Measurements from ENCODE around the gene RPGRIP1.
"Not testable (repeated sequence)": the region's sequence is repeated elsewhere in the genome, so short reads cannot be mapped to it uniquely, and the experiment has no call there.

Gene RPGRIP1

DNA sequence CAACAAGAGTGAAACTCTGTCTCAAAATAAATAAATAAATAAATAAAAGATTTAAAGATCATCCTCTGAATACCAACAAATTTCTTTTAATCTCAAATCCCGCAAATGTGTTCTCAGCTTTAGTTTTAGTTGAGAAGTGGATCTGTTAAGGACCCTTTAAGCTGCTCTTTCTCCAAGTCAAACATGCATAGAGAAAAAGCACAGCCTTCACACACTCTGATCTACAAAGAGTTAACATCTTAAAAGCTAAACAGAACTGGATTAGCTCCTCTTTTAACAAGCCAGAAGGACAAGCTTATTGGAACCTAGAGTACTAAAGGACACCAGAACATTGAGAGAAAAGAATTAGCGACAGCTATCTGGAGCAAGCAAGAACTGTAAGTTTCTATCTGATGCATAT is at the start of gene RPGRIP1:
RPGRIP1 (plus strand) TSS at position 301 of the 400 bp plus-strand sequence. CDS start 7,894 bp downstream, outside the sequence.
- DNase-seq, result no peak

DNA sequence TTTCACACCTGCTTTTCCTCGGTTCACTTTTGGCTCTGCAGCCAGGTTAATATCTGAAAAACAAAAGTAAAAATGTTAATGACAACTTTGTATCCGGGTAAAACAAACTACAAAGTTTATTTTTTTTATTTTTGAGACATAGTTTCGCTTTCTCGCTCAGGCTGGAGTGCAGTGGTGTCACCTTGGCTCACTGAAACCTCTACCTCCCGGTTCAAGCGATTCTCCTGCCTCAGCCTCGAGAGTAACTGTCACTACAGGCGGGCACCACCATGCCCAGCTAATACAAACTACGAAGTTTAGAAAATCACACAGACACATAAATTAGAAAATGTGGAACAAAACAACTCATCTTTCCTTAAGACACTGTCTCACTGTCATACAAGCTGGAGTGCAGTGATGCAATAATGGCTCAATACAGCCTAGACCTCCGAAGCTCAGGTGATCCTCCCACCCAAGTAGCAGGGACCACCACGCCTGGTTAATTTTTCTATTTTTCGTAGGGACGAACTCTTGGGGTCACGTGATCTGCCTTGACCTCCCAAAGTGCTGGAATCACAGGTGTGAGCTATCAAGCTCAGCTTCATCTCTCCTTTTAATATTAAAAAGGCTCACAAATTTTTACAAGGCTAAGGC is 48.7 kb upstream of the RPGRIP1 start:
- DNase-seq, result no peak

DNA sequence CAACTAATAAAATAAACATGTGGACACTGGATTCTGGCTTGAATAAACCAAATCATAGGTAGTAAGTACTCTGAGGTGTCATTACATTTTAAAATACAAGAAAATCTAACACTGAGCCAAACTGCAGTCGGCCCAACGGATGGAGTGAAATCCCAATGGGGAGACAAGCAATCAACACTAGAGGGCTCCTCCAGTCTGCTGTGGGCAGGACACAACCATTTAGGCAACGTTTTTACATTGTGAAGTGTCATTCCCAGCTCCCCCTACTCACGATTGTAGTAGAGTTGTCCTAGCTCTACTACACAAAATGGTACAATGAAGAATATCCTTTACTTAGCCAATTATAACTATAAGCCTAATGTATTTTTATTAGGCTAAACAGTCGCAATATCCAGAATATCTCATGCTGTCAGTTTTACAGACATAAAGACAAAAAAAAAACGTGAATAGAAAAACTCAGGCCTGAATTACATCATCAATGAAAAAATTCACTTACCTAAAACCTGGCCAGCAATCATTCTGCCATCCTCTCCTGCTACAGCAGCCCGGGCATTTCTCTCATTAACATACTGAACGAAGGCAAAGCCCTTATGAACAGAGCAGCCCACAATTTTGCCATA is 46.3 kb upstream of the RPGRIP1 start:
- DNase-seq, result no peak

DNA sequence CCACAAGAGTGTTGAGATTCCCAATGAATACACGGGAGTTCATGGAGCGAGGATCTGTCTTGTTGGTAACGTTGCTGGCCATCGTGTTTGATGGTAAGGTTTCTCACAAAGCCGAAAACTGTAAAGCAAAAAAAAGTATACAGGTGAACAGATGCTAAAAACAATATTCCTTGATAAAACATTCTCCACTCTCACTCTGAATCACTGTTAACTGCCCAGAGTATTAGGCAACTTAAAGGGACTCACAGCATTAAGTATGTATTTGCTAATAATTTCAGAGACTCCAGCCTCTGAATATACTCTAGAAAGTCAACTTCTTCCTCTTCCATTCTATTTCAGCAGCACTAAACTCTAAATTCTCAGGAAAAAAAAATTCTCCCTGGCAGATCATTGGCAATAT is 45.8 kb upstream of the RPGRIP1 start:
- no peak for DNase-seq

DNA sequence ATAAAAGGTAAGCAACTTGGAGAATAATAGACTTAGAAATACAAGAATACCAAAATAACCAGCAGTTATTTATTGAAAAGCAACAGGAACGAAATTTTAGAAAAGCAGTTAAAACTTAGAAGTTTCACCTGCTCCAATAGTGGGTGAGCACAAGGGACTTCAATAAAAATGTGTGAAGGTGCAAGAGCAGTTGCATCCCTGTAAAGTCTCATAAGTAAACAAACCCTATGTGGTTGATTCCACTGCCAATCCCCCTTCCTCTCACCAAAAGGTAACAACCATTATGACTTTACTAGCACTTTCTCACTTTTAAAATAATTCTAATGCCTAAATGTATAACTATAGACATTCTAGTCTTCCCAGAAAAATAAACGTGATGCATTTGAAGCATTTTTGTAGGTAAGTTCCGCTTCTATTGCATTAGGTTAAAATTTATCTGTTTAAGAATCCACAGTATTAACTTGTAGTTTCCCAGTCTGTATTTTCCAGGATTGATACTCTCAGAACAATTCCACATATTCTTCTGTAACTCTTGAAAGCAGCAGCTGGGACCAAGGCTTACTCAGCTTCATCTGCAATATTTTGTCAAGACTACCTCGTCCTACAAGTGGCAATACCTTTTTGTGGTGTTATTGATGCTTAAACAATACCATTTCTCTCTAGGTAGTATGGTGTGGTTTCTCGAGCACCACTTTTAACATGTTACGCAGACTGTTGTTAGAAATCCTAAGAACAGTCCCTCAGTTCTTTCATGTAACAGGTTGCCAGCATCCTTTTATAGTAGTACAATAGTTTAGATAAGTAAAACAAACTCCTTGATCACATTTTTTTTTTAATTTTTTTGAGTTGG is 42.7 kb upstream of the RPGRIP1 start:
- DNase-seq, result no peak

DNA sequence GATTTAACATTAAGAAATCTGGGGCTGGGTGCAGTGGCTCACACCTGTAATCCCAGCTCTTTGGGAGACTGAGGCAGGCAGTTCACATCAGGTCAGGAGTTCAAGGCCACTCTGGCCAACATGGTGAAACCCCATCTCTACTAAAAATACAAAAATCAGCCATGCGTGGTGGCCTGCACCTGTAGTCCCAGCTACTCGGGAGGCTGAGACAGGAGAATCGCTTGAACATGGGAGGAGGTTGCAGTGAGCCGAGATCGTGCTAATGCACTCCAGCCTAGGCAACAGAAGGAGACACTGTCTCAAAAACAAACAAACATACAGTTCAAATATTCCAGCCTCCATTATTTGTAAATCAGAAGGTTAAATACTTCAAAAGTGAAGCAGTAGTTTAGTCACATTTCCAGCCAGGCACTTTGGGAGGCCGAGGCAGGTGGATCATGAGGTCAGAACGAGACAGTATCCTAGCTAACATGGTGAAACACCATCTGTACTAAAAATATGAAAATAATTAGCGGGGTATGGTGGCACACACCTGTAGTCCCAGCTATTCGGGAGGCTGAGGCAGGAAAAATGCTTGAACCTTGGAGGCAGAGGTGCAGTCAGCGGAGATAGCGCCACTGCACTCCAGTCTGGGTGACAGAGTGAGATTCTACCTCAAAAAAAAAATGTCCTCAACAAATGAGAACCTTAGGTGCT is 40.9 kb upstream of the RPGRIP1 start:
- no peak for DNase-seq

DNA sequence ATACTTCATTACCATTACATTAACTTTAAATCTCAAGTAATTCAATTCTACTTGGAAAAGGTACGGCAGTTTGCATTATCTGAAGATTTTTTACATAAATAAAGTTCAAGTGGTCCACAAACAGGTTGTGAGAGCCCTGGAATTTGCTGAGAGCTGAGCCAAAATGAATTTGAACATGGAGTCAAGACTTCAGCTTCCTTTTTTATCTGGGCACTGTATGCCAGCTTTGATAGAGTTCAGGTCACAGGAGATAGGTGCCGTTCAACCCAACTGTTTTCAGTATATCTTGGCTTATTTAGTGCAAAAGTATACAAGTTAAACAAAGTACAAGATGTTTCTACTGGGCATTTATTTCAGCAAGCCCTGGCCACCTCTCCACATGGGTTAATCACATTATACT is 39.5 kb upstream of the RPGRIP1 start:
- no peak for DNase-seq

DNA sequence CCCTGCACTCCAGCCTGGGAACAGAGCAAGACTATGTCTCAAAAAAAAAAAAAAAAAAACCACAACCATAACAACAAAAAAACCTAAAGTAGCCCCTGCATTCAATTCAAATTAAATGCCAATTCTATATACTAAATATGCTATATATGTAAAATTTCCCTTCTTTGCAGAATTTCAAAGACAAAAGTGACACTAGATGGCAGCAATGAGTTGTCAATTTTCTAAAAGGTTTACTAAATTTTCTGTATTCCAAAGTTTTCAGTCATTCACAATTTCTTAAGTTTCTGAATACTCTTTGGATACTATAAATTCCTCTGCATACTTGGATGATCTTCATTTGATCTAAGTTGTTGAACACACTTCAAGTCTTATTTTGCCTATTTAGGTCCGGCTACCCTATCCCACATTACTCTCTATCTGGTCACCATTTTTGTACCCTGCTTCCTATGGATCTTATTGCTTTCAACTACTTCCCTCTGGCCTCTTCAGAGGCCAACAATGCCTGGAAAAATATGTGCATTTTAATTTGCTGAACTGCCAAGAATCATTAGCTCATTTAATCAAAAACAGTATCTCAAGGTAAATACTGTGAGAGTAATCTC is 38.6 kb upstream of the RPGRIP1 start:
- DNase-seq, result no peak

DNA sequence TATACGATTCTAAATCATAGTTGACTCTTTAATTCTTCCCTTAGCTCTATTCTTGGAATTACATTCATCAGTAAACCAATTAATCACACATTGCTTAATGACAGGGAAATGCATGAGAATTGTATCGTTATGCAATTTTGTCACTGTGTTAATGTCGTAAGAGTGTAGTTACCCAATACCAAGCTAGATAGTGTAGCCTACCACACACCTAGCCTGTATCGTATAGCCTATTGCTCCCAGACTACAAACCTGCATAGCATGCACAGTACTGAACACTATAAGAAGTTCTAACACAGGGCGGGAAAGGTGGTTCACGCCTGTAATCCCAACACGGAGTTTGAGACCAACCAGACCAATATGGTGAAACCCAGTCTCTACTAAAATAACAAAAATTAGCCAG is 35.3 kb upstream of the RPGRIP1 start:
- no peak for DNase-seq

DNA sequence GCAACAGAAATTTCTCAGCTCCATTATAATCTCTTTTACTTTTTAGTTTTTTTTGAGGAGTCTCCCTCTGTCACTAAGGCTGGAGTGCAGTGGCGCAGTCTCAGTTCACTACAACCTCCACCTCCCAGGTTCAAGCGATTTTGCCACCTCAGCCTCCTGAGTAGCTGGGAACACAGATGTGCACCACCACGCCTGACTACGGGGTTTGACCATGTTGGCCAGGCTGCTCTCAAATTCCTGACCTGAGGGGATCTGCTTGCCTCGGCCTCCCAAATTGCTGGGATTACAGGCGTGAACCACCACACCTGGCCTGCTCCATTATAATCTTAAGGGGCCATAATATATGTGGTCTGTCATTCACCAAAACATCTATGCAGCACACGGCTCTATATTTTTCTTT is 34.1 kb upstream of the RPGRIP1 start:
- no peak for DNase-seq

DNA sequence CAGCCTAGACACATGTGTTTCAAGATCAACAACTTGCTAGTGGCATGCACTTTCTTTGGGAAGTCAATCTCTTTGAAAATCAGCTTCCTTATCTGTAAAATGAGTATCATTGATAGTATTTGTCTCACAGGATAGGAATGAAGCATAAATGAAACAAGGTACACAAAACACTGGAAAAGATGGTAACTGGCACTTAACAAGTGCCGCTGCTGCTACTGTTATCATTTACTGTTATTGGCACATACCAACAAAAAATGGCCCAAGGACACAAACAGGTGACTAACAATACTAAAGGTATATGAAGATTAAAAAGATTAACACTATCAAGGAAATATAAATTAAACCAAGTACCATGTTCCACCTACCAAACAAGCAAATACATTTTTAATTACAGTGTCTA is 31.5 kb upstream of the RPGRIP1 start:
- DNase-seq, result no peak

DNA sequence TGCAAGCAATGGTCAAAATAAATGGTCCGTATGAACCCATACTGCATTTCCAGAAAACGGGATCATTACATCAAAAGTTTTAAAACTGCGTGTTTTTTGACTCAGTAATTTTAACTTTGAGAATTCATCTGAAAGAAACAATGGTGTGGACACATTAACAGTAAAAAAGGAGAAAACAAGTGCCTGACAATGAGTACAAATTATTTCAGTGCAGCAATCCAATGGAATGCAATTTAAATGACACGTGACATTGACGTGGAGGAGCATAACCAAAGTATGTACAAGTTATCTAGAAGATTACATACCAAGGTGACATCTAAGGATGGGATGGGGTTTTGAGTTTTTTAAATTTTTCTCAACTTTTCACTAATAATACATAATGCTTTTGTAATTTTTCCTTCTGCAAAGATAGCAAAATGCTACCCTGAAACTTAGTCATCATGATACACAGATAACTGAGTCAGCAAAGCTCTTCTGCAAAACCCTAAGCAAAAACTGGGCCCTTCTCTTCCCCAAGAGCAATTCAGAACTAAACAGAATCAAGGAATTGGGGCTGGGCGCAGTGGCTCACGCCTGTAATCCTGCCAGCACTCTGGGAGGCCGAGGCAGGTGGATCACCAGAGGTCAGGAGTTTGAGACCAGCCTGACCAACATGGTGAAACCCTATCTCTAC is 31.0 kb upstream of the RPGRIP1 start:
- no peak for DNase-seq

DNA sequence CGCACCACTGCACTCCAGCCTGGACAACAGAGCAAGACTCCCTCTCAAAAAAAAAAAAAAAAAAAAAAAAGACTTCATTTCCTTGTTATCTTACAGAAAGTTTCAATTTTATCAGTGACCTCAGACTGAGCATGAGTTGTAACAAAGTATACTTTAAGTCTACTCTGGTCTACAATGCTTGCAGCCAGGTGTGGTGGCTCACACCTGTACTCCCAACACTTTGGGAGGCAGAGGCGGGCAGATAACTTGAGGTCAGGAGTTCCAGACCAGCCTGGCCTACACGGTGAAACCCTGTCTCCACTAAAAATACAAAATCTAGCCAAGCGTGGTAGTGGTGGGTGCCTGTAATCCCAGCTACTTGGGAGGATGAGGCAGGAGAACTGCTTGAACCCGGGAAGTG is 28.7 kb upstream of the RPGRIP1 start:
- no peak for DNase-seq

DNA sequence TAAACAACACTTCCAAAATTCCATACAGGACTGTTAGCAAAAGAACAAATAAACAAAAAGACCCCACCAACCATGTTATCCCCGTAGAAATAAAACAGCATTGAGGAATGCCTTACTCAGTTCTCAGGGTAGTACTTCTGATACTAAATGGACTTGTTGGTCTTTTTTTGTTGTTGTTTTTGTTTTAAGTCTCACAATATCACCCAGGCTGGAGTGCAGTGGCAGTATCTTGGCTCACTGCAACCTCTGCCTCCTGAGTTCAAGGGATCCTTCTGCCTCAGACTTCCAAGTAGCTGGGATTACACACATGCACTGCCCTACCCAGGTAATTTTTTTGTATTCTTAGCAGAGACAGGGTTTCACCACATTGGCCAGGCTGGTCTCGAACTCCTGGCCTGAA is 27.7 kb upstream of the RPGRIP1 start:
- no peak for DNase-seq

DNA sequence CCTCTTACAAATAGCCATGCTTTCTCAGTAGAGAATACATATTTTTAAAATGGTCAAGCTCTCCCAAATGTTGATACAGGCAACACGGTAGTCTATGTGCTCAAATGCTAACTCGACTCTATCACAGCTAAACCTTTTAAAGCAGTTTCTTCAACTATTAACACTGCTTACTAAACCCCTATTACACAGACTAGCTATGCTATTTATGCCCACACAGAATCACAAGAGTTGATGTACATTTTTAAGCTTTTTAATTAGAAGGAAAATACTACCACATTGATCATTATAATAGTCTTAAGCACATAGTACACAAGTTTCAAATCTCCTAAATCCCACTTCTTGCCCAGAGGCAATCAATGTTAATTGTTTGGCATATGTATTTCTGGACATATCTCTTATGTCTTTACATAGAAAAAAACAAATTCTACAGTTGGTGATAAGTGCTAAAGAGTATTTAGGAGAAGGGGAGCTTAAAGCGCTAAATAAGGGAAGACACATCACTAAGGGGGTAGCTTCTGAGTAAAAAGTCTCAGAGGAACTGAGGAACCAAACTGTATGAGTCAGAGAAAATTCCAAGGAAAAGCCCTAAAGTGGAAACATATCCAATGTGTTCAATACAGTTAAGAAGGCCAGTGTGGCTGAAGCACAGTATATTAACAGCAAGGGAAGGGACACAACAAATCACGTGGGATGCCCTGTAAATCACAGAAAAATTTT is 24.3 kb upstream of the RPGRIP1 start:
- DNase-seq, result no peak

DNA sequence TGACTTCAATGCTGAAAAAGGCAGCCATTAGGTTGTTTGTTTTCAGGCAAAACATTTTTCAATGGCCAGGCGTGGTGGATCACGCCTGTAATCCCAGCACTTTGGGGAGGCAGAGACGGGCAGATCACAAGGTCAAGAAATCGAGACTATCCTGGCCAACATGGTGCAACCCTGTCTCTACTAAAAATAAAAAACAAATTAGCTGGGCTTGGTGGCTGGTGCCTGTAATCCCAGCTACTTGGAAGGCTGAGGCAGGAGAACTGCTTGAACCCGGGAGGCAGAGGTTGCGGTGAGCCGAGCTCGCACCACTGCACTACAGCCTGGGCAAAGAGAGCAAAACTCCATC is 23.8 kb upstream of the RPGRIP1 start:
- not testable (repeated sequence) for DNase-seq

DNA sequence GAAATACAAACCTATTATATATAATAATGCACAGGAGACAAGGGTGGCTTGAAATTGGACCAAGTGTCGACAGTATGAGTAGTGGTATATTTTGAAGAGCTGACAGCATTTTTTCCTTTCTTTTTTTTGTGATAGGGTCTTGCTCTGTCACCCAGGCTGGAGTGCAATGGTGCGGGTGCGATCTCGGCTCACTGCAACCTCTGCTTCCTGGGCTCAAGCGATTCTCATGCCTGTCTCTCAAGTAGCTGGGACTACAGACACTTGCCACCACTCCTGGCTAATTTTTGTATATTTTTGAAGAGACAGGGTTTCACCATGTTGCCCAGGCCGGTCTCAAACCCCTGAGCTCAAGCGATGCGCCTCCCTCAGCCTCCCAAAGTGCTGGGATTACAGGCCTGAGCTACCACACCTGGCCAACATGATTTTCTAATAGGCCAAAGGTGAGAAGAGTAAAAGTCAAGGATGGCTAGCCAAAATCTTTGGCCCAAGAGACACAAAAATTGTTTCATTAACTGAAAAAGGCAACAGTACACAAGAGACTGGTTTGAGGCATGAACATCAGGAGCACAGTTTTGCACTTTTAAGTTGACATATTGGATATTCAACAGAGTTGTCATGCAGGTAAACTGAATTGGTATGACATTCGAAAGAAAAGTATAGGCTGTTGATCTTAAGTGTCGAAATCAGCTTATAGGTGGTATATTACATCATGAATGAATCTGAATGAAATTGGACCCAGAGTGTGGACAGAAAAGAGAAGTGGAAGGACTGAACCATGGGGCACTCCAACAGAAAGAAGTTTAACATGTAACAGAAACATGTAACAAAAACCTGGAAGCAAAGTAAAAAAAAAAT is 23.1 kb upstream of the RPGRIP1 start:
- DNase-seq, result no peak

DNA sequence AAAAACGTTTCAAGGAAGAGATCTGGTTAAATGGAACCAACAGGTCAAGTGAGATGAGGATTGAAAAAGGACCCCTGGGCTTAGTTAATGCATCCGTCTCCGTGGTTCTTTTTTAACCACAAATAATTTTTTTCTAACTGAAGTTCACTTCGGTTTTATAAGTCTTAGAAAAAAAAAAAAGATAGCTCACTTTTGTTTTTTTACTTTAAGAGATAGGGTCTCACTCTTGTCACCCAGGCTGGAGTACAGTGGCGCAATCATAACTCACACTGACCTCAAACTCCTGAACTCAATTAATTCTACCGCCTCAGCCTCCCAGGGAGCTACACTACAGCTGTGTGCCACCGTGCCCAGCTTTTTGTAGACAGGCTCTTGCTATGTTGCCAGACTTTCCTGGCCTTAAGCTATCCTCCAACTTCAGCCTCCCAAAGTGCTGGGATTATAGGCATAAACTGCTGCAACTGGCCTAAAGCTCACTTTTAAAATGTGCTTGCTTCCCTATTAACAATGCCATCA is 22.4 kb upstream of the RPGRIP1 start:
- no peak for DNase-seq

DNA sequence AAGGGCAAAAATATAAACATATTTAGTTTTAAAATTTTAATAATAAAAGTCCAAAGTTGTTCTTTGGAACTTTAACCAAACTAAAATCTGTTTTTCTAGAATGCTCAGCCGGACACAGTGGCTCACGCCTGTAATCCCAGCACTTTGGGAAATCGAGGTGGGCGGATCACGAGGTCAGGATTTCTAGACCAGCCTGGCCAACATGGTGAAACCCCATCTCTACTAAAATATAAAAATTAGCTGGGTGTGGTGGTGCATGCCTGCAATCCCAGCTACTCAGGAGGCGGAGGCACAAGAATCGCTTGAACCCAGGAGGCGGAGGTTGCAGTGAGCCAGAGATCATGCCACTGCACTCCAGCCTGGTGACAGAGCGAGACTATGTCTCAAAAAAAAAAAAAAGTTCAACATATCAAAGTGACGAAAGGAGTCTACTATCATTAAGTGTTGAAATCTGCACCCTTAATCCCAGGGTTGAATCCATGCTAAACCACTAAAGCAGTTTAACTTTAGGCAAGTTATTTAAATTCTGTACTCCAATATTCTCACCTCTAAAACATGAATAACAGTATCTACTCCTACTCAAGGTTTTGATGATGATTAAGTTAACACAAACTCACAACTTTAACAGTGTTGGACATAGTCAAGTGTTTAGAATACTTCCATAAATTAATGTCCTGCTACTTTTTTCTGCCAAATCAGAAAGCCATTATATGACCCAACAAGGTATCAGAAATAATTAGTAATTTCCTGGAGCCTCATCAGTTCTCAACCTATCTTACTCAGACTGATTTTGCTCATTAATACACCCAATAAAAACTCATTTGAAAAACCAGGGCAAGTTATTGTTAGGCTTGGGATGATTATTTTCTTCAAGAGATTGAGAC is 21.6 kb upstream of the RPGRIP1 start:
- no peak for DNase-seq

Data from NCI-H187 (cell line).